Lung (tissue), 12 donors: ENCODE measurements around the gene IRX4. TPM values are rescaled to one million over a fixed set of nuclear protein-coding genes. Genes with fewer than 3 reads are reported as not detected.

ENCODE experiments used
- ATAC-seq: fragments of 200-7000 bp; cut with Tn5 transposase; one replicate; pipeline ENCODE4 v1.9.1; 2020; ENCODE audit warnings: moderate number of reproducible peaks; ENCODE audit not compliant: insufficient read depth, low FRiP score
- DNase-seq, 3 donors: peaks; one replicate each; pipeline ENCODE4 v3.0.0-alpha.2; 2013 to 2017
- H3K27ac ChIP-seq, 2 donors: one replicate each; pipeline ENCODE4 v1.5.1; 2013; ENCODE audit warnings: mild to moderate bottlenecking in 2 of 2, moderate library complexity in 2 of 2, control low read depth in 1 of 2, inconsistent platforms in 1 of 2, low read depth in 1 of 2, low read length in 1 of 2
- H3K27me3 ChIP-seq, 3 donors: one replicate each; pipeline ENCODE4 v1.5.1; 2013; ENCODE audit warnings: low read length in 2 of 3; ENCODE audit not compliant: control insufficient read depth in 3 of 3, insufficient read depth in 3 of 3
- H3K36me3 ChIP-seq, 4 donors: one replicate each; pipeline ENCODE4 v1.5.1; 2013; ENCODE audit warnings: low read length in 4 of 4, mild to moderate bottlenecking in 1 of 4, moderate library complexity in 1 of 4; ENCODE audit not compliant: control insufficient read depth in 4 of 4, insufficient read depth in 4 of 4
- H3K4me1 ChIP-seq, 5 donors: one replicate each; pipeline ENCODE4 v1.5.1; 2013; ENCODE audit warnings: low read length in 5 of 5, mild to moderate bottlenecking in 2 of 5, moderate library complexity in 1 of 5; ENCODE audit not compliant: control insufficient read depth in 5 of 5, insufficient read depth in 5 of 5
- H3K4me3 ChIP-seq: one replicate; pipeline ENCODE4 v1.5.1; 2013; ENCODE audit warnings: mild to moderate bottlenecking, control low read depth, moderate library complexity
- H3K9ac ChIP-seq, 2 donors: one replicate each; pipeline ENCODE4 v1.5.1; 2013; ENCODE audit warnings: low read length in 2 of 2, control low read depth in 1 of 2; ENCODE audit not compliant: insufficient read depth in 1 of 2
- H3K9me3 ChIP-seq, 4 donors: one replicate each; pipeline ENCODE4 v1.5.1; 2013; ENCODE audit warnings: low read length in 3 of 4, mild to moderate bottlenecking in 1 of 4, moderate library complexity in 1 of 4; ENCODE audit not compliant: control insufficient read depth in 4 of 4, insufficient read depth in 3 of 4
- CTCF ChIP-seq: IDR thresholded peaks from 2 replicates; pipeline ENCODE4 v1.5.1; 2012; ENCODE audit warnings: mild to moderate bottlenecking; ENCODE audit errors: control extremely low read depth, extremely low read depth
- WGBS, 2 donors: extraction: QIAGEN DNeasy Blood & Tissue Kit; methylation state at CpG; one replicate each; pipeline ENCODE4 v1.1.7; 2013; 5-methylcytosine and 5-hydroxymethylcytosine counted together
- polyA plus RNA-seq, 2 donors: library from polyadenylated mRNA; stranded (reverse); fragments of 200-250 nt; gene quantifications; one replicate each; pipeline ENCODE4 v1.2.1, GENCODE V29; 2013
- total RNA-seq, 2 donors: library from RNA; depleted of rRNA in 1 of 2; stranded (reverse); fragments of >200 nt in 1 of 2; gene quantifications; one replicate each; pipeline ENCODE4 v1.2.1, GENCODE V29; 2014 to 2021
- donor health status: control.
- donor health status: control.
- donor health status: Bipolar disorder and iron deficiency.
- donor health status: healthy.
- donor health status: DM: yes; HTN: yes; CAD: no.

The IRX4 gene
- total and polyA plus RNA-seq, 4 donors = 0.02 TPM; not detected in 3

GRCh38 chr5:1856596-1857255, 26.0 kb downstream of the IRX4 start:
- ATAC-seq (no peak), DNase-seq (no peak)
- Histone ChIP-seq H3K4me1 (peaks cover 0 to 1% (median 0%) of the 10 kb centered on the region in 5 donors), H3K27me3 (peaks cover 6 to 61% (median 30%) of the 10 kb centered on the region in 3 donors), H3K4me3 (no peak overlapping the region), H3K9ac (no peak overlapping the region), H3K9me3 (peaks cover 0 to 2% (median 0%) of the 10 kb centered on the region in 4 donors), H3K27ac (no peak overlapping the region), H3K36me3 (no peaks in the 10 kb centered on the region)
- WGBS, 2 donors = 43 to 89% methylated on average over 49 of the region's 49 CpGs
- TF ChIP-seq CTCF = no peak

- Histone ChIP-seq H3K27me3 (peaks cover 6 to 67% (median 36%) of the 10 kb centered on the region in 3 donors), H3K4me1 (peaks cover 0 to 7% (median 0%) of the 10 kb centered on the region in 5 donors), H3K27ac (no peak overlapping the region), H3K9ac (no peak overlapping the region), H3K36me3 (no peaks in the 10 kb centered on the region), H3K4me3 (no peak overlapping the region), H3K9me3 (peaks cover 0 to 2% (median 0%) of the 10 kb centered on the region in 4 donors)
- TF ChIP-seq CTCF = no peak
- WGBS, 2 donors = 73 to 85% methylated on average over 17 of the region's 17 CpGs
- ATAC-seq = no peak
- no peak for DNase-seq
Observed at GRCh38 chr5:1855596-1855995, 27.1 kb downstream of the IRX4 start.

- 38 to 56% methylated on average over 3 of the region's 3 CpGs for WGBS, 2 donors
- Histone ChIP-seq H3K36me3 (no peaks in the 10 kb centered on the region), H3K9me3 (peaks cover 0 to 3% (median 0%) of the 10 kb centered on the region in 4 donors), H3K4me3 (no peak overlapping the region), H3K9ac (no peak overlapping the region), H3K27me3 (peaks cover 6 to 68% (median 41%) of the 10 kb centered on the region in 3 donors), H3K4me1 (peaks cover 0 to 7% (median 0%) of the 10 kb centered on the region in 5 donors), H3K27ac (no peak overlapping the region)
- DNase-seq (no peak), ATAC-seq (no peak)
- TF ChIP-seq CTCF = no peak
Observed at GRCh38 chr5:1855075-1855474, 27.6 kb downstream of the IRX4 start.
